ENCODE data around the gene FHOD3.
"Not testable (repeated sequence)": the region's sequence is repeated elsewhere in the genome, so short reads cannot be mapped to it uniquely, and the experiment has no call there.

Gene FHOD3

DNA sequence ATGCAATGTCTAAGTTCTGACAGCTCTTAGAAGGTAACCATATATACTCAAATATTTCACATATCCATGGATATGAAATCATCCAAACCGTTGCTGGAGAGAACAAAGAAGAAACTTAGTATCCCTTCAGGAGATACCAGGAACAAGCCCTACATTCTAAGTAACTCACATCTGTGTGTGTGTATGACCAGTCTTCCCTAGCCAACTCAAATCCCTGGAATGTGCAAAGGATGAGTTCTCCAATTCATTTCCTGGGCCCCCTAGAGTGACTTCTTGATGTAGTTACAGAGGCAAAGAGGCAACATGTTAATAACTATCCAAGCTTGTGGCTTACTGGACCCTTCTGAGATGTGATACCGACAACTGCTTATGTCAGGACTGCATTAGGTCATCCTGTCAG lies 511.2 kb downstream of the FHOD3 start:
- DNase-seq (ENCODE audit: insufficient read length, low spot score) (no peak), FAIRE-seq (no peak)

DNA sequence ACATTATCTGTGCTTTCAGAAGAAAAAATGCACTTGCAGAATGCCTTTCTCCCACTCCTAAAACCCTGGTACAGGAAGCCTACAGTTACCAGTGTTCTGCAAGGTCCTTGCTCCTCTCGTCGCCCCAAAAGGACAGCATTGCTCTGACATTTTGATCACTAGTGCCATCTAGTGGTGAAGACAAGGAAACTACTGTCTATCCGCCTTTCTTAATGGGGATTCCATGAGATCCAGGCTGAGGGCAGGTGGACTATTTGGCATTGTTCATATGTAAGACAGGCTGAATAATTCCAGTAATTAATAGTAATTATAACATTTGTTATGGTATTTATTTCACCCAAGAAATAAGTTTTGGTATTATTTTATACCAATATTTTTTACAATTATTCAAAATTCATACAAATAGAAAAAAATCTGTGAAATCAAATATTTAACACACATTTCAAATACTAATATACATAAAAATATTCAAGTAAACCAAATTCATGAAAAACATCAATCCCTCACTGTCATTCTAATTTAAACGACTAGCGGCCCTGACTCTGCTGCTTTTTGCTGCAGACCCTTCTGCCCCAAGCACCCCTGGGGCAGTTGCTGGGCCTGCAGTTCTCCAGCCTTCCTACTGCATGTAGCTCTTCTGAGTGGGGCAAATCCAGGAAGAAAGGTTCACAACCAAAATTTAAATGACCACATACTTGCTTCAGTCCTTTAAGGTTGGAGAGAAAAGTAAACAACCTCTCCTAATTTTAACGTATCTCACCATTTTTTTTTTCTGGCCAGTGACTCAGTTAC lies 512.3 kb downstream of the FHOD3 start:
- peak; percentile 70 for FAIRE-seq
- DNase-seq (ENCODE audit: insufficient read length, low spot score) = peak; percentile 57

DNA sequence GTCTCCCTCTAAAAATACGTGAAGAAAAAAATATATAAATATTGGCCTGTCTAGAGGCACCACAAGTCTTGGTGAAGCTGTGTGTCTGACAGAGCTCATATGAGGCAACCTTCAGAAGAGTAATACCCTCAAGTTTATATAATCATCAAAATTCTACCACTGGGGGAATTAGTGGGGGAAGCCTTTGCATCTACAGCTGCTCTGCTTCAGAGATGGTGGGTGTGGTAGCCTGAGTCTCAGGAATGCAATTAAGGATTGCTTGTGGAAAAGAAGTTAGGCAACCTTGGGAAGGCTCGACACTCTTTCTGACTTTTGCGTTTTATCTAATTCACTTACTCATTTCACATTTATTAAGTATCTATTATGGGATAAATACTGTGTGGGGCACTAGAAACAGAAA lies 513.9 kb downstream of the FHOD3 start:
- DNase-seq (ENCODE audit: insufficient read length, low spot score) (no peak), FAIRE-seq (no peak)

DNA sequence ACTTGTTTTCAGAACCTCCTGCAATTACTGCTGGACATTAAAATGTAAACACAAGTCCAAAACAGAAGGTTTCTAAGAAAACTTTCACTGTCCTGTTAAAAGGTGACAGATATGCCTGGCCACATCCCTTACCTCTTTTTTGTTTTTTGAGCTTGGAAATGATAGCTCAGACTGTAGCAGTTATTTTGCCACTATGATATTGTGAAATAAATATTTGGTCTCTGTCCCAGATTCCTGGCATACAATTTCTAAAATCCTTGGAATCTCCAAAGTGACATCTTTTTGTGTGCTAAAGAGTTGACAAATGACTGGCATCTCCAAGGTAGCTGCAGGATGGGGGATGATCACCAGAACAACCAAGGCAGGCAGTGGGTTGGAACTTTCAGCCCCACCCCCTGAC lies 514.4 kb downstream of the FHOD3 start:
- DNase-seq (ENCODE audit: insufficient read length, low spot score) (no peak), FAIRE-seq (no peak)

DNA sequence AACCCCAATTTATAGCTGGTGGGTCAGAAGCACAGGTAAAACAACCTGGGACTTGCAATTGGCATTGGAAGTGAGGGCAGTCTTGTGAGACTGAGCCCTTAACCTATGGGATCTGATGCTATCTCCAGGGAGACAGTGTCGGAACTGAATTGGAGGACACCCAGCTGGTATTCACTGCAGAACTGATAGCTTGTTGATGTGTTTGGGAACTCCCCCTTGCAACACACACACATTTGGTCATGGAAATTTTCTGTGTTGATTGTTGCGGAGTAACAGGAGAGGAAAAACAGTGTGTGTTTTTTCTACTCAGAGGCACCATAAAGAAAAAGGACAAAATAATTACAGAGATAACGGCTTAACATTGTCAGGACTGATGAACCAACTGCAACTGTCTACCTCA lies 515.2 kb downstream of the FHOD3 start:
- FAIRE-seq (no peak), DNase-seq (ENCODE audit: insufficient read length, low spot score) (no peak)

DNA sequence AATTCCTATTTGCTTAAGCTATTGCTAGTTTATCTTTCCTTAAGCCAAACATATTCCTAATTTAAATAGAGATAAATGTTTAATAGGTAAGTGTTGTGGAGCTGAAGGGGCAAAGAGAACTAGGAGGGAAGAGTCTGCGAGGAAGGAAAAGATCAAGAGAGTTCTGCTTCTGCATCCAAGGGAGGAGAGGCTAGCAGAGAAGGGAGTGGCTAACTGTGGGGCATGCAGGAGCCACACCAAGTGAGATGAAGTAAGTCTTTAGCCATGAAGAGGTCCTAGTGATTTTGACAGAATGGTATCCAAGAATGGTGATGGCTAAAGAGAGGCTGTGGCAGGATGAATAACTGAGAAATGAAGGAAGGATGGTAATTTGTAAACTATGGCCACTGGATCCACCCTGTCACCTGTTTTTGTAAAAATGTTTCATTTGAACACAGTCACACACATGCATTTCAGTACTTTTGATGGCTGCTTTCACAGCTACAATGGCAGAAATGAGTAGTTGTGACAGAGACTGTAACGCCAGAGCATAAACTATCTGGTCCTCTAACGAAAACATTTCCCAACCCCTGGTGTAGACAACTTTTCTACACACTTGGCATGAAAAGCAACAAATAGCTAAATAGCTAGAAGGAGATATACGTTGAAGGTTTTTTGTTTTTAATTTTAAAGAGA lies 515.7 kb downstream of the FHOD3 start:
- no peak for FAIRE-seq

DNA sequence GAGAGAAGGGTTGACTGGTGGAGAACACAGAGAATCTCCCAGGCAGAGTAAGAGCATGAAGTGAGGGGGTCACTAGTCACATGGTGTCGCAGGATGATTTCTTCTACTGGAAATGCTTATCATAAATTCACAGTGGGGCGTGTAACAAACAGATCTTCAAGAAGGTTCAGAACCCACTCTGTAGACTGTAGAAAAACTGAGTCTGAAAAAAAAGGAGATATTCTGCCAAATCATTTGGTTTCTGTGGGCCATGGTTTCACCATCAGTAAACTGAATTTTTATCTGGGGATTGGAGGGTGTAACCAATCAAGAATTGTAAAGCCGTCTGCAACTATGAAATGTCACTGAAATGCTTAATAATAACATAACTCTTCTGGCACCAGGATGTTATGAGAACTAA lies 516.3 kb downstream of the FHOD3 start:
- no peak for FAIRE-seq
- DNase-seq (ENCODE audit: insufficient read length, low spot score) = no peak

More for the DNA sequence above, 515.7 kb downstream of the FHOD3 start:
- no peak for DNase-seq (ENCODE audit: insufficient read length, low spot score)

DNA sequence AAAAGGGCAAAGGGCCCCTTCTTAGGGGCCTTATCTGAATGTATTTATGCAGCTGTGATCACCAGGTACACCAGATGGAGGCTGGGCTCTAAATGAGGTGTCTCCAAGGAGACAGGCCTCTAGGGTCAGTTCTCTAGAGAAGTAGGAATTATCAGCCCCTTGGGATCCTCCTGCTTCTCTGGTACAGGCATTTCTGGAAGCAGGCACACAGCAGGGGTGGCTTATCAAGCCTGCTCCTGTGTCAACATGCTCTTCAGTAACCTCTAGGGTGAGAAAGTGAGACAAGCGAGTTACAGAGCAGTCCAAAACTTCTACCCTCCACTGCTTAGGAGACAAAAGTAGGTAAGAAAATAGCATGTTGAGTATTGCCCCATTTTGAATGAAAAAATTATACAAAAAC lies 517.5 kb downstream of the FHOD3 start:
- FAIRE-seq = no peak
- DNase-seq (ENCODE audit: insufficient read length, low spot score) = no peak

DNA sequence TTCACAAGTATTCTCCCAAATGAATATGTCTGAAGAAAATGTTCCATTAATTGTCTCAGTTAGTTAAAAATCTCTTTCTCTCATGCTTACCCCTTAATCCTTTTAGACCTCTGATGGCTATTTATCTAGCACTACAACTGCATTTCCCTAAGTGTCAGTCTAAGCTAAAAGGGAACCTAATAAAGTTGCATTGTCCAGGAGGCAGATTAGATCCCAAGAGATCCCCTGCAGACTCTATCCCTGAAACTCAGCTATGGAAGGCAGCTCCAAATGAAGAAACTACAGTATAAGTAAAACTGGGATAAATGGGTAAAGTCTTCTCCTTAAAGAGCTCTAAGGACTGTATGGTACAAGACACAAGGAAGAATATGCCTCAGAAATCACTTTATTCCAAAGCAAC lies 518.6 kb downstream of the FHOD3 start:
- not testable (repeated sequence) for DNase-seq (ENCODE audit: insufficient read length, low spot score); FAIRE-seq

DNA sequence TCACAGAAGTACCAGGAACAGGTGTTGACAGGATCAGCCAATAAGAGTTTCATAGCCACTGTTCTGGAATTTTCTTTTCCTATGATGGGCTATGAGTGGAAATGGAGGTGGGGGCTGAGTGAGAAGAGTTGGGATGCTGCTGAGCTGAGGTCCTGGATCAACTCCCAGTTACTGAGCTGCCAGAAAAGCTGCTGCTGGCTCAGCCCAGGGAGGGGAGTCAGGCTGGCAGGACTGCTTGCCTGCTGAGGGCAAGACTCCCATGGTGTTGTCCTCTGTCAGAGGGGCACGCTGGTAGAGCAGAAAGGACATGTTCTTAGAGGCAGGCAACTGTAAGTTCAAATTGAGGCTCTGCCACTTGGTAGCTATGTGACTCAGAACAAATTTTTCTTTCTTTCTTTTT lies 519.5 kb downstream of the FHOD3 start:
- FAIRE-seq = no peak
- DNase-seq (ENCODE audit: insufficient read length, low spot score) = no peak

DNA sequence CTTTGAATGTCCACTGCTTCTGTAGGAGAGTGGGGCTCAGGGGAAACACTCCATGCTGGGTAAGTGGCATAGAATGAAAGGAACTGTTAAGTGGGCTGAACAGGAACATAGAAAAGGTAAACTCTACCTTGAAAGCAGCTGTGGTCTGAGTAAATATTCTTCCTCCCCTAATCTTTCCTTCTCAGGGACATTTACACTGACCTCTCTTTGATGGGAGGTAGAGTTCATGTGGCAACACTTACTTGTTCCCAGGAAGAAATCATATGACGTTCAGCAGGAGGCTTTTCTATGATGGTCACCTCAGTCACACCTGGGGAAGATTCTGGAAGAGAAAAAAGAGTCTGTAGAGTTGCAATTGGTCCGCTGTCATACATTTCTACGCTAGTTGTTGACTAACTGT lies 521.1 kb downstream of the FHOD3 start:
- FAIRE-seq (no peak), DNase-seq (ENCODE audit: insufficient read length, low spot score) (no peak)

DNA sequence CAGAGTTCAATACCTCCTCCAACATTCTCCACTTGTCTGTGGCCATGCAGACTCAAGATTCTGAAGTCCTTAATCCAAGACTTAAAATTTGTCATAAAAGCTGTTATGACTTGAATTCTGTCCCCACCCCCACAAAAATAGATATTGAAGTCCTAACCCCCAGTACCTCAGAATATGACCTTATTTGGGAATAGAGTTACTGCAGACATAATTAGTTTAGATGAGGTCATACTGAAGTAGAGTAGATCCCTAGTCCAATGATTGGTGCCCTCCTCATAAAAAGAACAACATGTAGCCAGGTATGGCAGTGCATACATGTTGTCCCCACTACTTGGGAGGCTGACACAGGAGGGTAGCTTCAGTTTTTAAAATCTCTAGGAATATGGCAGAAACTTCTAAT lies 522.1 kb downstream of the FHOD3 start:
- DNase-seq (ENCODE audit: insufficient read length, low spot score) (no peak), FAIRE-seq (no peak)

DNA sequence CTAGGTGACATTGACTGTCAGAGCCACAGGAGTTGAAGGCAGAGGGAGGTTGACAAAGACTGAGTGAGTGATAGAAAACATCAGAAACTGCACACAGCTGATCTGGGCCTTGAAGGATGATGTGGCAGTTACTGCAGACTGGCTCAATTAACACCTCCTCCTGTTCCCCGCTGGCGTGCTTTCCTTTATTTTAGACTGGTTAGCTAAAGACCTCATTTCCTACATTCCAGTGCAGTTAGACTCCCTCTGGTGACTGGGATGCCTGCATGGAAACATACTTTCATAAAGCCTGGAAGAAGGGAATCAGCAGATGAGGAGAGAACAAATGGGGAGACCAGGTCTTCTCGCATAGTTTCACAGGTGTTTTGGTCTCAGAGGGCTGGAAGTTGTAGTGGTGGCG lies 524.2 kb downstream of the FHOD3 start:
- DNase-seq (ENCODE audit: insufficient read length, low spot score) = no peak
- no peak for FAIRE-seq

DNA sequence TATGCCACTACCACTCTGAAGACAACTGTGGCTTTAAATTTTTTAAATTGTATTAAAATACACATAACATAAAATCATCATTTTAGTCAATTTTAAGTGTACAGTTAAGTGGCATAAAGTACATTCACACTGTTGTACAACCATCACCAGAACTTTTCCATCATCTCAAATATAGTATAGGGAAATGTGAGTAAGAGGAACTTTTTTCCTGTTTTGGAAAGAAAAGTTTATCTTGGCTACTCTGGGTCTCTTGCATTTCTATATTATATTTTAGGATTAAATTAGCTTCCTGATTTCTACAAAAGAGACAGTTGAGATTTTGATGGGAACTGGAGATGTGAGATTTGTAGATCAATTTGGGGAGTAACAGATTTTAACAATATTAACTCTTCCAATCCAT lies 528.0 kb downstream of the FHOD3 start:
- DNase-seq (ENCODE audit: insufficient read length, low spot score) (no peak), FAIRE-seq (no peak)

DNA sequence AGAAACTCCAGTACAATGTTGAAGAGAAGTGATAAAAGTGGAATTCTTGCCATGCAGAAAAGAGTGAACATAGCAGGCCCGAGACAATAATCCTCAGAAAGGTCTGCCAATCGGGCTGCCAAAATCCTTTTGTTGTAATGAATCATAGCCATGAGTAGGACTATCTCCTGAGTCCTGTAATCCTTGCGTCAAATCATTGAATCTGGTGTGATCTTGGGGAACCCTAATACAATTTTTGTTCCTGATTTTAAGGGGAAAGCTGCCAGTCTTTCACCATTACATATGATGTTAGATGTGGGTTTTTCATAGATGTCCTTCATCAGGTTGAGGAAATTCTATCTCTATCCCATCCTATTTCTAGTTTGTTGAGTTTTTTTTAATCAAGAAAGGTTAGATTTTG lies 529.0 kb downstream of the FHOD3 start:
- DNase-seq (ENCODE audit: insufficient read length, low spot score) = no peak
- no peak for FAIRE-seq

DNA sequence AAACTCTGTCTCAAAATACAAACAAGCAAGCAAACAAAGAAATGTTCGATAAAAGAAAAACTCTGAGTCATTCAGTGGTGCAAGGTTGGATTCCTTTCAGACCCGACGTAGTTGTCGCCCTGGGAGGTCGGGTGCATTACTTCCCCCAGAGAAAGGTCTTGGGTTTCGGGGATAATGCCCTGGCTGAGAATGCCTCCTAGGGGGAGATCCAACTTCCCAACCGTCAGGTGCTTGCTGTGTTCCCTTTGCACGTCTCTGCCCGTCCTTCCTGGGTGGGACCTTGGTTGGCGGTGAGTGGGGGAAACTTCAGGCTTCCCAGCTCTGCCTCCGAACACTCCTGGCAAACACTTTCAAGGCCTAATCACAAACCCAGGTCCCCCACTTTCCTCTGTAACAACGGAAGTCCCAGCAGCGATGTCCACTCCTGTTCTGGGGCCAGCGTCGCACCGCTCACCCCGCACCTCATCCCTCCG lies 530.7 kb downstream of the FHOD3 start:
- FAIRE-seq (peak; percentile 72), DNase-seq (ENCODE audit: insufficient read length, low spot score) (no peak)

DNA sequence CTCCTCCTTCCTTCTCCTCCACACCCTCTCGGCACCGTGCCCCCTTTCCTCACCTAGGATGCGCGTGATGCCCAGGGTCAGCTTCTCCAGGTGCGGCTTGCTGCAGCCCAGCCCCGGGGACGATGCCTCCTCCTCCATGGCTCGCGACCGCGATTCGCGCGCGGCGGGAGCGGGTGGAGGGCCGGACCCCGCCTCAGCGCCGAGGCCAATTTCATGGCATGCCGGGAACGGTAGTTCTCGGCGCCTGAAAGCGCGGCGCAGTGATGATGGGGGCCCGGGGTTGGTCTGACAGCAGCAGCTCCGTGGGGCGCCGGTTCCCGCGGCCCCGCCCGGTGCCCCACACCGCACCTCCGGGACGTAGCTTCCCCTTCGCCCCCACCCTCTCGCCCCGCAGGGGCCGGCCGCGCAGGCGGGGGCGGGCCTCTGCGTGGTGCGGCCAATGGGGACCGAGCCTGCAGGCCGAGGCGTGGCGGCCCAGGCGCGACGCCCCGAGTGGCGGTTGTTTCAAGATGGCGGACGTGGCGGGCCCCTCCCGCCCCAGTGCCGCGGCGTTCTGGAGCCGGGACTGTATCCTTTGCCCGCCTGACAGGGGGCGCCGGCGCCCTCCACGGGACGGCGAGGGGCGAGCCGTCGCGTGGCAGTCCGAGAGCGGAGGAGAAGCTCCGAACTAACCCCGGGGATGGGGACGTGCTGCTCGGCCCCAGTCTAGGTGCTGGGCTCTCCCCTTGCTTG lies 531.3 kb downstream of the FHOD3 start, which contains the start of the genes KIAA1328 and TPGS2:
KIAA1328 (plus strand) TSS at position 498 of the 732 bp plus-strand sequence; CDS start at position 510, 12 bp downstream.
TPGS2 (minus strand) TSS at position 373 of the 732 bp plus-strand sequence; CDS start at position 138, 235 bp downstream.
- FAIRE-seq (peak; percentile 83), DNase-seq (ENCODE audit: insufficient read length, low spot score) (peak; percentile 81)
